Activated T-cell treated with anti-CD3 and anti-CD28 coated beads, Interleukin-2, amount 50 U/mL, for 72 hours (primary cell): ENCODE results near the gene CDC45. TPM values are rescaled to one million over a fixed set of nuclear protein-coding genes. Genes with fewer than 3 reads are reported as not detected.
"Not testable (repeated sequence)": the region's sequence is repeated elsewhere in the genome, so short reads cannot be mapped to it uniquely, and the experiment has no call there.

Source experiments
- ATAC-seq, 2 donors: fragments of 150-1000 bp; cut with Tn5 transposase; replicated peaks in 1 of 2; 2 replicates each; pipeline ENCODE4 v1.10.0; 2021; ENCODE audit warnings: moderate library complexity in 2 of 2, mild to moderate bottlenecking in 1 of 2
- DNase-seq, 2 donors: peaks; one replicate each; pipeline ENCODE4 v3.0.0; 2021 to 2022; ENCODE audit warnings: mixed read lengths in 1 of 2
- H3K27ac Mint-ChIP-seq: one replicate; pipeline ENCODE4 v1.8.0; 2022; ENCODE audit warnings: mild to moderate bottlenecking, moderate library complexity, mixed read lengths
- H3K27me3 Mint-ChIP-seq: one replicate; pipeline ENCODE4 v1.8.0; 2022; ENCODE audit warnings: low read depth, mixed read lengths
- H3K36me3 Mint-ChIP-seq, 2 donors: one replicate each; pipeline ENCODE4 v1.8.0; 2022; ENCODE audit warnings: mixed read lengths in 2 of 2, mild to moderate bottlenecking in 1 of 2; ENCODE audit not compliant: insufficient read depth in 2 of 2
- H3K4me1 Mint-ChIP-seq: one replicate; pipeline ENCODE4 v1.8.0; 2022; ENCODE audit warnings: low read depth, mixed read lengths
- H3K4me3 Mint-ChIP-seq, 2 donors: one replicate each; pipeline ENCODE4 v1.8.0; 2022; ENCODE audit warnings: mild to moderate bottlenecking in 2 of 2, mixed read lengths in 2 of 2, moderate library complexity in 2 of 2
- H3K9me3 Mint-ChIP-seq, 2 donors: one replicate each; pipeline ENCODE4 v1.8.0; 2022; ENCODE audit warnings: mixed read lengths in 2 of 2
- total RNA-seq, 2 donors: library from RNA; stranded (reverse); gene quantifications; one replicate each; pipeline ENCODE4 v1.2.3, GENCODE V29; 2022

CDC45 gene
- total RNA-seq, 2 donors from 2014 or later: 119 to 144 TPM

- DNase-seq: no peak
- H3K4me1 Mint-ChIP-seq: peaks cover 12% of the 10 kb centered on the region
Measured at GRCh38 chr22:19527321-19527721, 47.6 kb downstream of the CDC45 start.

GRCh38 chr22:19527861-19528417 lies 48.2 kb downstream of the CDC45 start:
- Mint-ChIP-seq H3K36me3 (no peaks in the 10 kb centered on the region), H3K27ac (no peak overlapping the region), H3K4me3 (no peak overlapping the region), H3K27me3 (peaks cover 17% of the 10 kb centered on the region), H3K9me3 (no peaks in the 10 kb centered on the region), H3K4me1 (peaks cover 9% of the 10 kb centered on the region)
- no peak for ATAC-seq
- DNase-seq: no peak

More at GRCh38 chr22:19527321-19527721, 47.6 kb downstream of the CDC45 start:
- Mint-ChIP-seq H3K27me3 (peaks cover 22% of the 10 kb centered on the region), H3K9me3 (no peaks in the 10 kb centered on the region), H3K27ac (no peak overlapping the region), H3K36me3 (no peaks in the 10 kb centered on the region), H3K4me3 (no peak overlapping the region)
- ATAC-seq: no peak

GRCh38 chr22:19529811-19530210 lies 50.1 kb downstream of the CDC45 start:
- no peaks in the 10 kb centered on the region for H3K9me3 Mint-ChIP-seq
- peaks cover 3% of the 10 kb centered on the region for H3K4me1 Mint-ChIP-seq
- no peak overlapping the region for H3K4me3 Mint-ChIP-seq
- no peak overlapping the region for H3K27ac Mint-ChIP-seq
- H3K36me3 Mint-ChIP-seq: no peaks in the 10 kb centered on the region
- ATAC-seq (no peak), DNase-seq (no peak)
- peaks cover 11% of the 10 kb centered on the region for H3K27me3 Mint-ChIP-seq

- DNase-seq (no peak), ATAC-seq (no peak)
- Mint-ChIP-seq H3K27ac (no peak overlapping the region), H3K9me3 (no peaks in the 10 kb centered on the region), H3K4me3 (no peak overlapping the region), H3K36me3 (no peaks in the 10 kb centered on the region), H3K27me3 (peaks cover 5% of the 10 kb centered on the region), H3K4me1 (no peaks in the 10 kb centered on the region)
Measured at GRCh38 chr22:19530751-19531150, 51.0 kb downstream of the CDC45 start.

- H3K27ac Mint-ChIP-seq, H3K4me1 Mint-ChIP-seq, H3K4me3 Mint-ChIP-seq, H3K27me3 Mint-ChIP-seq, ATAC-seq, DNase-seq, H3K9me3 Mint-ChIP-seq, H3K36me3 Mint-ChIP-seq: not testable (repeated sequence)
Measured at GRCh38 chr22:19531327-19531726, 51.6 kb downstream of the CDC45 start.

- H3K4me3 Mint-ChIP-seq: no peak overlapping the region
- DNase-seq: no peak
- H3K4me1 Mint-ChIP-seq: no peaks in the 10 kb centered on the region
- peaks cover 5% of the 10 kb centered on the region for H3K27me3 Mint-ChIP-seq
- H3K27ac Mint-ChIP-seq: no peak overlapping the region
- no peaks in the 10 kb centered on the region for H3K36me3 Mint-ChIP-seq
- ATAC-seq: no peak
- H3K9me3 Mint-ChIP-seq: no peaks in the 10 kb centered on the region
Measured at GRCh38 chr22:19533049-19533626, 53.4 kb downstream of the CDC45 start.

GRCh38 chr22:19533857-19534256 lies 54.1 kb downstream of the CDC45 start:
- Mint-ChIP-seq H3K4me1 (no peaks in the 10 kb centered on the region), H3K27ac (no peak overlapping the region)
- ATAC-seq: no peak

GRCh38 chr22:19535001-19535400 lies 55.3 kb downstream of the CDC45 start:
- Mint-ChIP-seq H3K9me3 (no peaks in the 10 kb centered on the region), H3K27ac (no peak overlapping the region), H3K36me3 (no peaks in the 10 kb centered on the region), H3K27me3 (peaks cover 6% of the 10 kb centered on the region), H3K4me1 (no peaks in the 10 kb centered on the region), H3K4me3 (no peak overlapping the region)
- ATAC-seq (no peak), DNase-seq (no peak)

More at GRCh38 chr22:19533857-19534256, 54.1 kb downstream of the CDC45 start:
- no peak for DNase-seq
- Mint-ChIP-seq H3K9me3 (no peaks in the 10 kb centered on the region), H3K36me3 (no peaks in the 10 kb centered on the region), H3K27me3 (peaks cover 6% of the 10 kb centered on the region), H3K4me3 (no peak overlapping the region)

GRCh38 chr22:19536564-19536963 lies 56.8 kb downstream of the CDC45 start:
- Mint-ChIP-seq H3K27ac (no peak overlapping the region), H3K27me3 (peaks cover 6% of the 10 kb centered on the region), H3K4me3 (no peak overlapping the region), H3K36me3 (no peaks in the 10 kb centered on the region), H3K4me1 (no peaks in the 10 kb centered on the region), H3K9me3 (no peaks in the 10 kb centered on the region)
- ATAC-seq (no peak), DNase-seq (no peak)

GRCh38 chr22:19537941-19538488 lies 58.3 kb downstream of the CDC45 start:
- Mint-ChIP-seq H3K36me3 (no peaks in the 10 kb centered on the region), H3K27me3 (peaks cover 6% of the 10 kb centered on the region), H3K4me1 (no peaks in the 10 kb centered on the region), H3K9me3 (no peaks in the 10 kb centered on the region), H3K4me3 (no peak overlapping the region), H3K27ac (no peak overlapping the region)
- ATAC-seq: no peak
- no peak for DNase-seq

- no peaks in the 10 kb centered on the region for H3K4me1 Mint-ChIP-seq
- DNase-seq: no peak
- H3K27me3 Mint-ChIP-seq: peaks cover 6% of the 10 kb centered on the region
- H3K9me3 Mint-ChIP-seq: no peaks in the 10 kb centered on the region
- H3K36me3 Mint-ChIP-seq: no peaks in the 10 kb centered on the region
- no peak overlapping the region for H3K27ac Mint-ChIP-seq
- no peak for ATAC-seq
- no peak overlapping the region for H3K4me3 Mint-ChIP-seq
Measured at GRCh38 chr22:19540394-19540793, 60.7 kb downstream of the CDC45 start.

- H3K36me3 Mint-ChIP-seq: no peaks in the 10 kb centered on the region
- no peaks in the 10 kb centered on the region for H3K4me1 Mint-ChIP-seq
- DNase-seq: no peak
- H3K4me3 Mint-ChIP-seq: no peak overlapping the region
- ATAC-seq: no peak
- H3K27ac Mint-ChIP-seq: no peak overlapping the region
- no peaks in the 10 kb centered on the region for H3K9me3 Mint-ChIP-seq
- H3K27me3 Mint-ChIP-seq: no peaks in the 10 kb centered on the region
Measured at GRCh38 chr22:19543970-19544708, 64.4 kb downstream of the CDC45 start.

GRCh38 chr22:19545935-19546207 lies 66.2 kb downstream of the CDC45 start:
- Mint-ChIP-seq H3K27ac (no peak overlapping the region), H3K9me3 (no peaks in the 10 kb centered on the region), H3K4me3 (no peak overlapping the region), H3K36me3 (no peaks in the 10 kb centered on the region), H3K4me1 (no peaks in the 10 kb centered on the region), H3K27me3 (no peaks in the 10 kb centered on the region)
- ATAC-seq: no peak
- no peak for DNase-seq
